Measurements from ENCODE around the gene TMEM140. TPM values are rescaled to one million over a fixed set of nuclear protein-coding genes. Genes with fewer than 3 reads are reported as not detected.

Gene TMEM140
- total RNA-seq, 1 donor from 2014 or later = not detected

DNA sequence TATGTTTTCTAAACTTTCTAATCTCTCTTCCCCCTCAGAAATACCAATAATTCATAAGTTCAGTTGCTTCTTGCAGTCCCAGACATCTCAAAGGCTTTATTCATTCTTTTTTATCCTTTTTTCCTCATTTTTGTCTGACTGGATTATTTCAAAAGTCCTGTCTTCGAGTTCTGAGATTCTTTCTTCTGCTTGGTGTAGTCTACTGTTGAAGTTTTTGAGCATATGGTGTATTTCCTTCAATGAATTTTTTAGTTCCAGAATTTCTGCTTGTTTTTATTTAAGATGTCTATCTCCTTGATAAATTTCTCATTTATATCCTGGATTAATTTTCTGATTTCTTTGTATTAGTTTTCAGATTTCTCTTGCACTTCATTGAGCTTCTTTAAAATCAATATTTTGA lies 8.4 kb downstream of the TMEM140 start:
- Mint-ChIP-seq H3K4me1 (ENCODE audit: unreplicated experiment) (peaks cover 22% of the 10 kb centered on the region), H3K27me3 (ENCODE audit: unreplicated experiment) (peaks cover 6% of the 10 kb centered on the region), H3K36me3 (ENCODE audit: low read depth, unreplicated experiment) (peaks cover 8% of the 10 kb centered on the region), H3K9me3 (ENCODE audit: unreplicated experiment) (peaks cover 5% of the 10 kb centered on the region), H3K4me3 (ENCODE audit: unreplicated experiment) (no peak overlapping the region), H3K27ac (ENCODE audit: unreplicated experiment) (no peak overlapping the region)
- DNase-seq (ENCODE audit: low spot score) = no peak
- TF ChIP-seq, protein P1, sequence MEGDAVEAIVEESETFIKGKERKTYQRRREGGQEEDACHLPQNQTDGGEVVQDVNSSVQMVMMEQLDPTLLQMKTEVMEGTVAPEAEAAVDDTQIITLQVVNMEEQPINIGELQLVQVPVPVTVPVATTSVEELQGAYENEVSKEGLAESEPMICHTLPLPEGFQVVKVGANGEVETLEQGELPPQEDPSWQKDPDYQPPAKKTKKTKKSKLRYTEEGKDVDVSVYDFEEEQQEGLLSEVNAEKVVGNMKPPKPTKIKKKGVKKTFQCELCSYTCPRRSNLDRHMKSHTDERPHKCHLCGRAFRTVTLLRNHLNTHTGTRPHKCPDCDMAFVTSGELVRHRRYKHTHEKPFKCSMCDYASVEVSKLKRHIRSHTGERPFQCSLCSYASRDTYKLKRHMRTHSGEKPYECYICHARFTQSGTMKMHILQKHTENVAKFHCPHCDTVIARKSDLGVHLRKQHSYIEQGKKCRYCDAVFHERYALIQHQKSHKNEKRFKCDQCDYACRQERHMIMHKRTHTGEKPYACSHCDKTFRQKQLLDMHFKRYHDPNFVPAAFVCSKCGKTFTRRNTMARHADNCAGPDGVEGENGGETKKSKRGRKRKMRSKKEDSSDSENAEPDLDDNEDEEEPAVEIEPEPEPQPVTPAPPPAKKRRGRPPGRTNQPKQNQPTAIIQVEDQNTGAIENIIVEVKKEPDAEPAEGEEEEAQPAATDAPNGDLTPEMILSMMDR (IDR thresholded peaks at IDR 0.05; ENCODE audit: unreplicated experiment) = no peak

- Mint-ChIP-seq H3K36me3 (ENCODE audit: low read depth, unreplicated experiment) (peaks cover 16% of the 10 kb centered on the region), H3K27me3 (ENCODE audit: unreplicated experiment) (peaks cover 3% of the 10 kb centered on the region), H3K4me1 (ENCODE audit: unreplicated experiment) (peaks cover 28% of the 10 kb centered on the region), H3K4me3 (ENCODE audit: unreplicated experiment) (no peak overlapping the region), H3K27ac (ENCODE audit: unreplicated experiment) (no peak overlapping the region), H3K9me3 (ENCODE audit: unreplicated experiment) (peaks cover 11% of the 10 kb centered on the region)
- DNase-seq (ENCODE audit: low spot score) = no peak
- TF ChIP-seq, protein P1 (IDR thresholded peaks at IDR 0.05; ENCODE audit: unreplicated experiment) = no peak
These were observed 10.3 kb downstream of the TMEM140 start for GRCh38 chr7:135158141-135158655.

DNA sequence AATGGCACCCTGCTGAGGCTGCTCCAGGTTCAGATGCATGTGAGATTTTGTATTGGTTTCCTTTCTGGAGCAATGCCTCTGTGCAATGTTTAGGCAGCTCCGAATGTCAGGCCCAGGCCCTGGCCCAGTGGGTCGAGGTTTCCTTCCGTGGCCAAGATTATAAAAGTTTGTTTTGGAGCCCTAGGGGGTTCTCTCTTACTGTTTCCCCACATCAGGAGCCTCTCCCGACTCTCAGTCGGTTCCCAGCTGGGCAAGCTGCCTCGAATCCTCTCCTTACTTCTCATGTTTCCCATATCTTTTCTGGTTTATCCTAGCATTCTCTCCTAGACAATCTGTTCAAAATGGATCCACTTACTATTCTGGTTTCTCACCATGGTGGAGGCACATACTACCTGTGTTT lies 11.0 kb downstream of the TMEM140 start:
- TF ChIP-seq, protein P1 (IDR thresholded peaks at IDR 0.05; ENCODE audit: unreplicated experiment) = no peak
- peaks cover 5% of the 10 kb centered on the region for H3K27me3 Mint-ChIP-seq (ENCODE audit: unreplicated experiment)
- peaks cover 18% of the 10 kb centered on the region for H3K36me3 Mint-ChIP-seq (ENCODE audit: low read depth, unreplicated experiment)
- H3K4me1 Mint-ChIP-seq (ENCODE audit: unreplicated experiment) = peaks cover 28% of the 10 kb centered on the region
- DNase-seq (ENCODE audit: low spot score) = no peak
- no peak overlapping the region for H3K27ac Mint-ChIP-seq (ENCODE audit: unreplicated experiment)
- H3K9me3 Mint-ChIP-seq (ENCODE audit: unreplicated experiment) = peaks cover 7% of the 10 kb centered on the region
- no peak overlapping the region for H3K4me3 Mint-ChIP-seq (ENCODE audit: unreplicated experiment)

DNA sequence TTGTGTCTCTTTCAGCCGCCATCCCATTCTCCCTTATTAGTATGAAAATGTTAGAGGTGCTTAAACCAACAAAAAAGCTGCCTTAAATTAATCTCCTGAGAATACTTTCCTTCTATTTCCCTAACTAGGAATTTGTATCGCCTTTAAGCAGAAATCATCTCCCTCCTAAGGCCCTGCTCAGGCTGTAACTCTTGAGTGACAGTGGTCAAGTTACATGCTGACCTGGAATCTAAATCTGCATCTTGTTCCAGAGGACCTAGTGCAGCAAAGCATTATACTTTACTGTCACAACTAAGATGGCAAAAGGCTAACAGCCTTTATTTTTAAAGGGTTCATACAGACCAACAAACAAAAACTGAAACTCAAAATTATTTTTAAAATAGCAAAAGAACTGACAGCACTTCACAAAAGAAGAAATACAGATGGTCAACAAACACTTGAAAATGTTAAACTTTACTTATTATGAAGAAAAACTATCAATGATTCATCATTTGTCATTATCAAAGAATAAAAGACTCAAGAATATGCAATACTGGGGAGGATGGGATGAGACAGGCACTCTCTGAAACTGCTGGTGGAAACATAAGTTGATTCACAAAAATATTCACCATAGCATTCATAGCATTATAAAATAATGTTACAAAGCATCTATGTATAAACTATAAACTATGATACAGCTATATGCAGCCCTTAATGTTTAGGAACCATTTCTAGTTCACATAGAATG lies 11.7 kb downstream of the TMEM140 start:
- TF ChIP-seq, protein P1 (IDR thresholded peaks at IDR 0.05; ENCODE audit: unreplicated experiment) = no peak
- peaks cover 8% of the 10 kb centered on the region for H3K27me3 Mint-ChIP-seq (ENCODE audit: unreplicated experiment)
- peaks cover 28% of the 10 kb centered on the region for H3K4me1 Mint-ChIP-seq (ENCODE audit: unreplicated experiment)
- no peak overlapping the region for H3K4me3 Mint-ChIP-seq (ENCODE audit: unreplicated experiment)
- H3K36me3 Mint-ChIP-seq (ENCODE audit: low read depth, unreplicated experiment) = peaks cover 24% of the 10 kb centered on the region
- DNase-seq (ENCODE audit: low spot score) = no peak
- H3K9me3 Mint-ChIP-seq (ENCODE audit: unreplicated experiment) = peaks cover 6% of the 10 kb centered on the region
- H3K27ac Mint-ChIP-seq (ENCODE audit: unreplicated experiment) = peak overlapping the region; percentile 1

Measured in endothelial cell (in vitro differentiated cells).